Loucy (cell line): ENCODE data around the gene PACSIN1.

Experiments used
- H2AFZ ChIP-seq: fragments of 200-600 bp; sonication (generic); 2 replicates; pipeline ENCODE4 v1.6.0; 2016; ENCODE audit warnings: antibody characterized with exemption, mild to moderate bottlenecking, low read length, moderate library complexity
- H3F3A ChIP-seq: fragments of 200-600 bp; 2 replicates; pipeline ENCODE4 v1.6.0; 2016; ENCODE audit warnings: antibody characterized with exemption, low read depth, mild to moderate bottlenecking
- H3K27me3 ChIP-seq: fragments of 200-600 bp; sonication (generic); 2 replicates; pipeline ENCODE4 v1.6.1; 2014; ENCODE audit warnings: low read length, mild to moderate bottlenecking; ENCODE audit not compliant: insufficient read depth, poor library complexity, severe bottlenecking
- H3K36me3 ChIP-seq: fragments of 200-600 bp; sonication (generic); 2 replicates; pipeline ENCODE4 v1.6.1; 2016; ENCODE audit warnings: low read length; ENCODE audit not compliant: insufficient read depth
- H3K4me1 ChIP-seq: fragments of 200-600 bp; sonication (generic); 2 replicates; pipeline ENCODE4 v1.5.1; 2014; ENCODE audit warnings: low read length, mild to moderate bottlenecking; ENCODE audit not compliant: insufficient read depth, poor library complexity, severe bottlenecking
- H3K4me2 ChIP-seq: fragments of 200-600 bp; sonication (generic); 2 replicates; pipeline ENCODE4 v1.6.0; 2014; ENCODE audit warnings: antibody characterized with exemption, low read length, low read depth, mild to moderate bottlenecking; ENCODE audit not compliant: poor library complexity, severe bottlenecking
- H3K4me3 ChIP-seq: fragments of 200-600 bp; sonication (generic); 2 replicates; pipeline ENCODE4 v1.5.1; 2014; ENCODE audit warnings: low read length, mild to moderate bottlenecking, mixed read lengths; ENCODE audit not compliant: poor library complexity, severe bottlenecking
- H3K79me2 ChIP-seq: fragments of 200-600 bp; sonication (generic); 2 replicates; pipeline ENCODE4 v1.6.1; 2014; ENCODE audit warnings: low read length; ENCODE audit not compliant: insufficient read depth
- H3K9ac ChIP-seq: fragments of 200-600 bp; sonication (generic); 2 replicates; pipeline ENCODE4 v1.6.0; 2014; ENCODE audit warnings: mild to moderate bottlenecking, low read depth, low read length, moderate library complexity; ENCODE audit not compliant: poor library complexity, severe bottlenecking
- H3K9me2 ChIP-seq: fragments of 200-600 bp; sonication (generic); replicated peaks from 2 replicates; pipeline ENCODE4 v1.6.1; 2016; ENCODE audit warnings: low read depth, low read length, mixed read lengths
- H3K9me3 ChIP-seq: fragments of 200-600 bp; sonication (generic); 2 replicates; pipeline ENCODE4 v1.6.1; 2014; ENCODE audit warnings: mild to moderate bottlenecking, antibody characterized with exemption, low read length, low read depth; ENCODE audit not compliant: insufficient read depth
- H4K20me1 ChIP-seq: fragments of 200-600 bp; sonication (generic); 2 replicates; pipeline ENCODE4 v1.6.0; 2014; ENCODE audit warnings: antibody characterized with exemption, low read length, mild to moderate bottlenecking; ENCODE audit not compliant: insufficient read depth, poor library complexity, severe bottlenecking
- CTCF ChIP-seq: fragments of 200-600 bp; sonication (generic); conservative IDR thresholded peaks from 2 replicates; pipeline ENCODE4 v1.5.1; 2014; ENCODE audit warnings: mild to moderate bottlenecking, antibody characterized with exemption, low read length
- EZH2phosphoT487 ChIP-seq: fragments of 200-600 bp; IDR thresholded peaks from 2 replicates; pipeline ENCODE4 v1.6.1; 2018; ENCODE audit warnings: antibody characterized with exemption, mild to moderate bottlenecking, moderate library complexity, borderline replicate concordance

Gene PACSIN1

GRCh38 chr6:34565722-34566137 is 99.9 kb downstream of the PACSIN1 start:
- Histone ChIP-seq H2AFZ (no peak overlapping the region), H3K9me2 (no peaks in the 10 kb centered on the region), H3F3A (no peaks in the 10 kb centered on the region), H3K79me2 (no peaks in the 10 kb centered on the region), H3K4me2 (no peak overlapping the region), H3K9ac (no peak overlapping the region), H3K4me3 (no peak overlapping the region), H3K4me1 (no peaks in the 10 kb centered on the region), H4K20me1 (no peaks in the 10 kb centered on the region), H3K9me3 (no peaks in the 10 kb centered on the region), H3K27me3 (no peaks in the 10 kb centered on the region), H3K36me3 (no peaks in the 10 kb centered on the region)
- TF ChIP-seq CTCF (no peak), EZH2phosphoT487 (no peak)

GRCh38 chr6:34566830-34567546 is 101.1 kb downstream of the PACSIN1 start:
- TF ChIP-seq EZH2phosphoT487 (no peak), CTCF (no peak)
- H3K9me3 ChIP-seq, result no peaks in the 10 kb centered on the region
- no peaks in the 10 kb centered on the region for H3F3A ChIP-seq
- H3K9me2 ChIP-seq, result no peaks in the 10 kb centered on the region
- no peaks in the 10 kb centered on the region for H3K4me1 ChIP-seq
- H3K4me2 ChIP-seq, result no peak overlapping the region
- H4K20me1 ChIP-seq, result no peaks in the 10 kb centered on the region
- H3K79me2 ChIP-seq, result no peaks in the 10 kb centered on the region
- H3K4me3 ChIP-seq, result no peak overlapping the region
- no peaks in the 10 kb centered on the region for H3K27me3 ChIP-seq
- no peak overlapping the region for H3K9ac ChIP-seq
- H2AFZ ChIP-seq, result no peak overlapping the region
- H3K36me3 ChIP-seq, result no peaks in the 10 kb centered on the region

- Histone ChIP-seq H3K36me3 (no peaks in the 10 kb centered on the region), H2AFZ (no peak overlapping the region), H3K27me3 (no peaks in the 10 kb centered on the region), H3K4me2 (no peak overlapping the region), H3K4me3 (no peak overlapping the region), H4K20me1 (no peaks in the 10 kb centered on the region), H3F3A (no peaks in the 10 kb centered on the region), H3K9me2 (no peaks in the 10 kb centered on the region), H3K9me3 (no peaks in the 10 kb centered on the region), H3K9ac (no peak overlapping the region), H3K79me2 (no peaks in the 10 kb centered on the region), H3K4me1 (no peaks in the 10 kb centered on the region)
- no peak for TF ChIP-seq EZH2phosphoT487
- no peak for TF ChIP-seq CTCF
Observed at GRCh38 chr6:34568341-34569201, 102.7 kb downstream of the PACSIN1 start.
